HEK293 (cell line): Measurements from ENCODE around the gene KRTCAP2.

Source experiments
- CTCF ChIA-PET: fragments of 350-600 bp; formaldehyde crosslinking; extraction: SDS; loops from one replicate; lab custom pipeline; 2021; ENCODE audit warnings: antibody characterized with exemption; lab: Yijun Ruan, JAX
- POLR2A ChIA-PET: fragments of 300-600 bp; formaldehyde crosslinking; extraction: SDS; loops from one replicate; lab custom pipeline; 2020; ENCODE audit warnings: antibody characterized with exemption, inconsistent platforms; lab: Yijun Ruan, JAX
- H3K27ac ChIP-seq: fragments of 200-500 bp; sonication (Bioruptor generic); 2 replicates; pipeline ENCODE4 v1.5.1; 2014; ENCODE audit warnings: low read depth, low read length, control low read depth, inconsistent platforms; ENCODE audit errors: extremely low read depth
- H3K36me3 ChIP-seq, 2 experiments: fragments of 200-500 bp in 1 of 2; sonication (Bioruptor generic) in 1 of 2; 1 replicate in 1 of 2; 2 replicates in 1 of 2; pipeline ENCODE4 v1.5.1; 2014 to 2017; ENCODE audit warnings: inconsistent platforms in 2 of 2, low read length in 2 of 2; ENCODE audit not compliant: control insufficient read depth in 2 of 2, insufficient read depth in 1 of 2
- H3K4me1 ChIP-seq: fragments of 200-500 bp; sonication (Bioruptor generic); 2 replicates; pipeline ENCODE4 v1.5.1; 2014; ENCODE audit warnings: mild to moderate bottlenecking, low read length, inconsistent platforms; ENCODE audit not compliant: control insufficient read depth, insufficient read depth
- H3K4me3 ChIP-seq: 2 replicates; pipeline ENCODE4 v1.5.1; 2011; ENCODE audit warnings: low read depth, mild to moderate bottlenecking, control low read depth, low read length, moderate library complexity
- H3K9me3 ChIP-seq: fragments of 200-500 bp; sonication (Bioruptor generic); 2 replicates; pipeline ENCODE4 v1.5.1; 2014; ENCODE audit warnings: low read depth, low read length, inconsistent platforms; ENCODE audit not compliant: control insufficient read depth, insufficient read depth
- MEIS1 ChIP-seq: sonication (generic); formaldehyde crosslinking; IDR thresholded peaks from 2 replicates; pipeline ENCODE4 v1.8.1; 2022; ENCODE audit warnings: missing genetic modification reagents, mild to moderate bottlenecking, borderline replicate concordance
- MYNN ChIP-seq: fragments of 450-650 bp; formaldehyde crosslinking; IDR thresholded peaks from 2 replicates; pipeline ENCODE4 v1.5.1; 2016; ENCODE audit warnings: missing biosample characterization, missing genetic modification characterization, borderline replicate concordance
- SP3 ChIP-seq: fragments of 450-650 bp; formaldehyde crosslinking; IDR thresholded peaks from 2 replicates; pipeline ENCODE4 v1.5.1; 2016; ENCODE audit warnings: missing biosample characterization, missing genetic modification characterization
- ZFP41 ChIP-seq: fragments of 450-650 bp; formaldehyde crosslinking; IDR thresholded peaks from 2 replicates; pipeline ENCODE4 v1.5.1; 2016; ENCODE audit warnings: missing biosample characterization, missing genetic modification characterization, borderline replicate concordance
- ZNF114 ChIP-seq: fragments of 450-650 bp; formaldehyde crosslinking; IDR thresholded peaks from 2 replicates; pipeline ENCODE4 v1.5.0; 2017; ENCODE audit warnings: missing biosample characterization, missing genetic modification characterization
- ZNF121 ChIP-seq: fragments of 450-650 bp; formaldehyde crosslinking; IDR thresholded peaks from 2 replicates; pipeline ENCODE4 v1.5.1; 2016; ENCODE audit warnings: missing biosample characterization, missing genetic modification characterization
- ZNF16 ChIP-seq: fragments of 450-650 bp; formaldehyde crosslinking; IDR thresholded peaks from 2 replicates; pipeline ENCODE4 v1.5.1; 2016; ENCODE audit warnings: low read depth, missing biosample characterization, missing genetic modification characterization
- ZNF23 ChIP-seq: fragments of 450-650 bp; formaldehyde crosslinking; IDR thresholded peaks from 2 replicates; pipeline ENCODE4 v1.5.1; 2016; ENCODE audit warnings: missing biosample characterization, missing genetic modification characterization, borderline replicate concordance
- ZNF302 ChIP-seq: fragments of 450-650 bp; formaldehyde crosslinking; IDR thresholded peaks from 2 replicates; pipeline ENCODE4 v1.5.1; 2016; ENCODE audit warnings: missing biosample characterization, missing genetic modification characterization, low read depth
- ZNF37A ChIP-seq: fragments of 450-650 bp; IDR thresholded peaks from 2 replicates; pipeline ENCODE4 v1.5.1; 2018; ENCODE audit warnings: missing biosample characterization, missing genetic modification characterization
- ZNF449 ChIP-seq: fragments of 450-650 bp; formaldehyde crosslinking; IDR thresholded peaks from 2 replicates; pipeline ENCODE4 v1.5.1; 2017; ENCODE audit warnings: missing biosample characterization, mild to moderate bottlenecking, missing genetic modification characterization, moderate library complexity
- ZNF48 ChIP-seq: fragments of 450-650 bp; formaldehyde crosslinking; IDR thresholded peaks from 2 replicates; pipeline ENCODE4 v1.5.1; 2016; ENCODE audit warnings: missing biosample characterization, missing genetic modification characterization
- ZNF513 ChIP-seq: fragments of 450-650 bp; IDR thresholded peaks from 2 replicates; pipeline ENCODE4 v1.5.1; 2018; ENCODE audit warnings: missing biosample characterization, missing genetic modification characterization
- ZNF521 ChIP-seq: fragments of 450-650 bp; formaldehyde crosslinking; IDR thresholded peaks from 2 replicates; pipeline ENCODE4 v1.5.1; 2017; ENCODE audit warnings: missing biosample characterization, mild to moderate bottlenecking, missing genetic modification characterization
- ZNF654 ChIP-seq: fragments of 450-650 bp; formaldehyde crosslinking; IDR thresholded peaks from 2 replicates; pipeline ENCODE4 v1.5.1; 2016; ENCODE audit warnings: low read depth, missing biosample characterization, missing genetic modification characterization
- ZSCAN4 ChIP-seq: fragments of 450-650 bp; formaldehyde crosslinking; IDR thresholded peaks from 2 replicates; pipeline ENCODE4 v1.5.1; 2017; ENCODE audit warnings: missing biosample characterization, missing genetic modification characterization
- TF ChIP-seq, protein P1 (sequence below): fragments of 450-650 bp; formaldehyde crosslinking; IDR thresholded peaks from 2 replicates; pipeline ENCODE4 v1.5.1; 2016; ENCODE audit warnings: missing biosample characterization, missing genetic modification characterization
- TF ChIP-seq, protein P2 (sequence below): fragments of 450-650 bp; formaldehyde crosslinking; IDR thresholded peaks from 2 replicates; pipeline ENCODE4 v1.5.1; 2017; ENCODE audit warnings: missing biosample characterization, missing genetic modification characterization

KRTCAP2 gene

GRCh38 chr1:155169541-155169940, 3.6 kb downstream of the KRTCAP2 start:
- CTCF ChIA-PET = interaction anchor here (0.6 to 12.2 kb wide), 14 partner anchors 10 to 151 kb away, joined by 3 to 439 read pairs (median 4); partner anchors contain the start of gene RUSC1
- POLR2A ChIA-PET = no interaction called here
- Histone ChIP-seq H3K4me1 (no peaks in the 10 kb centered on the region; the same call in 1 of the 2 replicates), H3K36me3 (peaks cover 5 to 31% of the 10 kb centered on the region in 2 experiments; a peak in 2 of 3 replicates), H3K27ac (no peak overlapping the region), H3K4me3 (no peak overlapping the region), H3K9me3 (no peaks in the 10 kb centered on the region)
- TF ChIP-seq SP3 (tag by site-specific recombination) = no peak
- no peak for TF ChIP-seq ZNF121 (tag by site-specific recombination)
- no peak for TF ChIP-seq ZNF16
- no peak for TF ChIP-seq ZNF521 (tag by site-specific recombination)
- no peak for TF ChIP-seq ZNF114 (tag by site-specific recombination)
- no peak for TF ChIP-seq ZFP41
- TF ChIP-seq ZNF449 (tag by site-specific recombination) = no peak
- no peak for TF ChIP-seq MYNN (tag by site-specific recombination)
- TF ChIP-seq MEIS1 = no peak
- no peak for TF ChIP-seq ZNF513 (tag by site-specific recombination)
- TF ChIP-seq ZNF37A (tag by site-specific recombination) = no peak
- no peak for TF ChIP-seq ZNF48 (tag by site-specific recombination)
- no peak for TF ChIP-seq ZNF302
- TF ChIP-seq, protein P1, sequence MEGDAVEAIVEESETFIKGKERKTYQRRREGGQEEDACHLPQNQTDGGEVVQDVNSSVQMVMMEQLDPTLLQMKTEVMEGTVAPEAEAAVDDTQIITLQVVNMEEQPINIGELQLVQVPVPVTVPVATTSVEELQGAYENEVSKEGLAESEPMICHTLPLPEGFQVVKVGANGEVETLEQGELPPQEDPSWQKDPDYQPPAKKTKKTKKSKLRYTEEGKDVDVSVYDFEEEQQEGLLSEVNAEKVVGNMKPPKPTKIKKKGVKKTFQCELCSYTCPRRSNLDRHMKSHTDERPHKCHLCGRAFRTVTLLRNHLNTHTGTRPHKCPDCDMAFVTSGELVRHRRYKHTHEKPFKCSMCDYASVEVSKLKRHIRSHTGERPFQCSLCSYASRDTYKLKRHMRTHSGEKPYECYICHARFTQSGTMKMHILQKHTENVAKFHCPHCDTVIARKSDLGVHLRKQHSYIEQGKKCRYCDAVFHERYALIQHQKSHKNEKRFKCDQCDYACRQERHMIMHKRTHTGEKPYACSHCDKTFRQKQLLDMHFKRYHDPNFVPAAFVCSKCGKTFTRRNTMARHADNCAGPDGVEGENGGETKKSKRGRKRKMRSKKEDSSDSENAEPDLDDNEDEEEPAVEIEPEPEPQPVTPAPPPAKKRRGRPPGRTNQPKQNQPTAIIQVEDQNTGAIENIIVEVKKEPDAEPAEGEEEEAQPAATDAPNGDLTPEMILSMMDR = no peak
- no peak for TF ChIP-seq ZNF654
- TF ChIP-seq, protein P2, sequence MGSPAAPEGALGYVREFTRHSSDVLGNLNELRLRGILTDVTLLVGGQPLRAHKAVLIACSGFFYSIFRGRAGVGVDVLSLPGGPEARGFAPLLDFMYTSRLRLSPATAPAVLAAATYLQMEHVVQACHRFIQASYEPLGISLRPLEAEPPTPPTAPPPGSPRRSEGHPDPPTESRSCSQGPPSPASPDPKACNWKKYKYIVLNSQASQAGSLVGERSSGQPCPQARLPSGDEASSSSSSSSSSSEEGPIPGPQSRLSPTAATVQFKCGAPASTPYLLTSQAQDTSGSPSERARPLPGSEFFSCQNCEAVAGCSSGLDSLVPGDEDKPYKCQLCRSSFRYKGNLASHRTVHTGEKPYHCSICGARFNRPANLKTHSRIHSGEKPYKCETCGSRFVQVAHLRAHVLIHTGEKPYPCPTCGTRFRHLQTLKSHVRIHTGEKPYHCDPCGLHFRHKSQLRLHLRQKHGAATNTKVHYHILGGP (tag by site-specific recombination) = no peak
- TF ChIP-seq ZNF23 (tag by site-specific recombination) = no peak
- TF ChIP-seq ZSCAN4 (tag by site-specific recombination) = no peak
- TF ChIP-seq, all 188 proteins: peak for 0
